ENCODE measurements around the gene DLX1.
"Not testable (repeated sequence)": the region's sequence is repeated elsewhere in the genome, so short reads cannot be mapped to it uniquely, and the experiment has no call there.

The DLX1 gene

GRCh38 chr2:172138727-172139126, 53.4 kb downstream of the DLX1 start:
- not testable (repeated sequence) for H3K9me3 ChIP-seq (ENCODE audit: control insufficient read depth in 1 of 2, low read length in 2 of 2); H3K4me3 ChIP-seq (ENCODE audit: low read depth in 1 of 2, low read length in 2 of 2); H3K27ac ChIP-seq (ENCODE audit: low read length); H3K27me3 ChIP-seq (ENCODE audit: low read depth, low read length); H3K4me1 ChIP-seq (ENCODE audit: control insufficient read depth in 1 of 2, insufficient read depth in 2 of 2, low read length in 2 of 2); H3K36me3 ChIP-seq (ENCODE audit: control insufficient read depth in 1 of 2, insufficient read depth in 2 of 2, low read length in 2 of 2)

Measured in muscle layer of duodenum (tissue), 2 donors.